ENCODE measurements around the gene OTUB1. TPM values are rescaled to one million over a fixed set of nuclear protein-coding genes. Genes with fewer than 3 reads are reported as not detected.

The OTUB1 gene
- total and polyA plus RNA-seq, 9 of the 15 experiments (the other 6 are each of a cell fraction or from before 2014, with no cell fraction given), result 29.5 to 134 (median 66.1) TPM

GRCh38 chr11:63986156-63986931 lies at the start of gene OTUB1 (continued):
- no peak for TF ChIP-seq ZNF407 (IDR thresholded peaks at IDR 0.05; ENCODE audit: low read depth)
- no peak for TF ChIP-seq GATAD2A (IDR thresholded peaks at IDR 0.05)
- TF ChIP-seq HMGN3 (IDR thresholded peaks at IDR 0.05; ENCODE audit: borderline replicate concordance, extremely low read depth, insufficient read length, low read depth, low read length), result peak; percentile 25
- TF ChIP-seq ZBTB43 (CRISPR knock-in tag; IDR thresholded peaks at IDR 0.05), result no peak
- TF ChIP-seq USF1 (CRISPR knock-in tag; IDR thresholded peaks at IDR 0.05), result no peak
- no peak for TF ChIP-seq ZNF444 (CRISPR knock-in tag; IDR thresholded peaks at IDR 0.05)
- no peak for TF ChIP-seq CC2D1A (IDR thresholded peaks at IDR 0.05)
- no peak for TF ChIP-seq ZNF311 (CRISPR knock-in tag; IDR thresholded peaks at IDR 0.05)
- TF ChIP-seq SREBF2 (CRISPR knock-in tag; IDR thresholded peaks at IDR 0.05), result no peak
- no peak for TF ChIP-seq POU5F1 (IDR thresholded peaks at IDR 0.05; ENCODE audit: borderline replicate concordance, low read depth, low read length, partially characterized antibody)
- TF ChIP-seq MCM5 (IDR thresholded peaks at IDR 0.05; ENCODE audit: low read depth), result no peak
- no peak for TF ChIP-seq TEAD2 (tag; IDR thresholded peaks at IDR 0.05)
- TF ChIP-seq STAG1 (CRISPR knock-in tag; IDR thresholded peaks at IDR 0.05; ENCODE audit: borderline replicate concordance), result no peak
- no peak for TF ChIP-seq ATF3 (IDR thresholded peaks at IDR 0.05)
- TF ChIP-seq ATF3 (CRISPR knock-in tag; conservative IDR thresholded peaks at IDR 0.05), result no peak
- TF ChIP-seq ZNF12 (CRISPR knock-in tag; IDR thresholded peaks at IDR 0.05), result 0 out of 2 replicates have a peak, but pooled peaks have one; percentile 23
- TF ChIP-seq ZBTB1 (CRISPR knock-in tag; IDR thresholded peaks at IDR 0.05; ENCODE audit: borderline replicate concordance, low read depth), result no peak; the same call in 1 of the 2 replicates

All from K562 (cell line).